Type B pancreatic cell (in vitro differentiated cells): ENCODE results near the gene NBEA. TPM values are rescaled to one million over a fixed set of nuclear protein-coding genes. Genes with fewer than 3 reads are reported as not detected.

Source experiments
- DNase-seq: peaks from one replicate; pipeline ENCODE4 v3.0.0; 2021; ENCODE audit warnings: mixed read lengths; ENCODE audit not compliant: unreplicated experiment; ENCODE audit errors: extremely low spot score
- H3K27ac Mint-ChIP-seq: 2 replicates; pipeline ENCODE4 v1.8.0; 2021; ENCODE audit warnings: mild to moderate bottlenecking, mixed read lengths
- H3K27me3 Mint-ChIP-seq: 2 replicates; pipeline ENCODE4 v1.8.0; 2021; ENCODE audit warnings: mixed read lengths
- H3K36me3 Mint-ChIP-seq: 2 replicates; pipeline ENCODE4 v1.8.0; 2021; ENCODE audit warnings: mixed read lengths
- H3K4me1 Mint-ChIP-seq: one replicate; pipeline ENCODE4 v1.8.0; 2021; ENCODE audit warnings: mixed read lengths; ENCODE audit not compliant: unreplicated experiment
- H3K4me3 Mint-ChIP-seq: 2 replicates; pipeline ENCODE4 v1.8.0; 2021; ENCODE audit warnings: mild to moderate bottlenecking, mixed read lengths
- H3K9me3 Mint-ChIP-seq: 2 replicates; pipeline ENCODE4 v1.8.0; 2021; ENCODE audit warnings: mixed read lengths
- total RNA-seq: library from RNA; stranded (reverse); gene quantifications from 2 replicates; pipeline ENCODE4 v1.2.1, GENCODE V29; 2021; ENCODE audit warnings: low replicate concordance
- TF ChIP-seq, protein P1 (sequence below): fragments of 200-600 bp; sonication (generic); conservative IDR thresholded peaks from 2 replicates; pipeline ENCODE4 v1.5.0; 2021; ENCODE audit warnings: antibody characterized with exemption, mild to moderate bottlenecking

The NBEA gene
- total RNA-seq, 1 donor from 2014 or later, result 20.8 TPM

DNA sequence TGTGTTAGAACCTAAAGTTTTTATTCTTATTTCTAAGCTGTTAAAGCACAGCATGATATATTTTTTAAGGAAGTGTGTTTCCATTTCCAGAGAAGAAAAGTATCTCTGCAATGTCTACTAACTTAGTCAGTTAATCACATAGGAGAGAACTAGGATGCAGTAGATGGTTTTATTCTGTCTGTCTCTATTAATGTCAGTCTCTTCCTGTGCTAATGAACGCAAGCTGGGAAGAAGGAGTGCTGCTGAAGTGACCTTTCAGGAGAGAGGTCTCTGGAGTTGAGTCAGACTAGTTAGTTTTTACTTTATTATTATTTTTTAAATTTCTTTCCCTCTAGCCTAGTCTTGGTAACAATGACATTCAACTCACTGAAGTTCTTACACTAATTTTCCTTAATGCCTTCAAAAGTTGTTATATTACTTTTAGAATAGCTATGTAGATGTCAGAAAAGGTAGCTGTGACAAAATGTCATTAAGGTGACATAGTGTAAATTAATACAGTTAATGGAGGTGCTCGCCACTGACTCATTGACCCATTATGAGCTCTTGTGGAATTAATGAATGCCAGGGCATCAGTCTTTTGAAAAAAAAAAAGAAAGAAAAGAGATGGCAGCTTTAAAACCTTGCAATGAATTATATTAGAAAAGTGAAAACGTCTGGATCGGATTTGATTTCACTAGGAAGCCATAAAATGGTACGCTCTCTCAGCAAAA lies 654.4 kb downstream of the NBEA start:
- Mint-ChIP-seq H3K4me3 (no peak overlapping the region), H3K27me3 (no peaks in the 10 kb centered on the region), H3K27ac (no peak overlapping the region), H3K36me3 (no peaks in the 10 kb centered on the region), H3K4me1 (peaks cover 28% of the 10 kb centered on the region), H3K9me3 (no peaks in the 10 kb centered on the region)
- TF ChIP-seq, protein P1, sequence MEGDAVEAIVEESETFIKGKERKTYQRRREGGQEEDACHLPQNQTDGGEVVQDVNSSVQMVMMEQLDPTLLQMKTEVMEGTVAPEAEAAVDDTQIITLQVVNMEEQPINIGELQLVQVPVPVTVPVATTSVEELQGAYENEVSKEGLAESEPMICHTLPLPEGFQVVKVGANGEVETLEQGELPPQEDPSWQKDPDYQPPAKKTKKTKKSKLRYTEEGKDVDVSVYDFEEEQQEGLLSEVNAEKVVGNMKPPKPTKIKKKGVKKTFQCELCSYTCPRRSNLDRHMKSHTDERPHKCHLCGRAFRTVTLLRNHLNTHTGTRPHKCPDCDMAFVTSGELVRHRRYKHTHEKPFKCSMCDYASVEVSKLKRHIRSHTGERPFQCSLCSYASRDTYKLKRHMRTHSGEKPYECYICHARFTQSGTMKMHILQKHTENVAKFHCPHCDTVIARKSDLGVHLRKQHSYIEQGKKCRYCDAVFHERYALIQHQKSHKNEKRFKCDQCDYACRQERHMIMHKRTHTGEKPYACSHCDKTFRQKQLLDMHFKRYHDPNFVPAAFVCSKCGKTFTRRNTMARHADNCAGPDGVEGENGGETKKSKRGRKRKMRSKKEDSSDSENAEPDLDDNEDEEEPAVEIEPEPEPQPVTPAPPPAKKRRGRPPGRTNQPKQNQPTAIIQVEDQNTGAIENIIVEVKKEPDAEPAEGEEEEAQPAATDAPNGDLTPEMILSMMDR, result no peak
- no peak for DNase-seq

DNA sequence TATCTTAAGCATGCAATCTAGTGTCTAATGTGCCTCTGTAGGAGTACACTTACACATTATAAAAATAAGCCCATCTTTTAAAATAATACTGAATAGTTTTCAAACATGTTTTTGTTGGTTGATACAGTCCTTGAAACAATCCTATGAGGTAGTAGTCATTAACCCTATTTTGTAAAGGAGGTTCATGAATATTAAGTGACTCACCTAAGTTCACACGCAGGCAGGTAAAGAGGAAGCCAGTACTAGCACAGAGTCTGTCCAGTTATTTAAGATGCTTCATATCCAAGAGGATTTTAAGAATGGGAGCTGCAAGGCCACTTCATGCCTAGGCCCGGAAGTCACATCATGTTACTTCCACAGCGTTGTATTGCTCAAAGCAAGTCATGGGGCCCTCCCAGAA lies 655.4 kb downstream of the NBEA start:
- Mint-ChIP-seq H3K27ac (no peak overlapping the region), H3K4me3 (no peak overlapping the region), H3K4me1 (peaks cover 32% of the 10 kb centered on the region), H3K9me3 (no peaks in the 10 kb centered on the region), H3K36me3 (peaks cover 4% of the 10 kb centered on the region), H3K27me3 (no peaks in the 10 kb centered on the region)
- TF ChIP-seq, protein P1, result no peak
- no peak for DNase-seq

DNA sequence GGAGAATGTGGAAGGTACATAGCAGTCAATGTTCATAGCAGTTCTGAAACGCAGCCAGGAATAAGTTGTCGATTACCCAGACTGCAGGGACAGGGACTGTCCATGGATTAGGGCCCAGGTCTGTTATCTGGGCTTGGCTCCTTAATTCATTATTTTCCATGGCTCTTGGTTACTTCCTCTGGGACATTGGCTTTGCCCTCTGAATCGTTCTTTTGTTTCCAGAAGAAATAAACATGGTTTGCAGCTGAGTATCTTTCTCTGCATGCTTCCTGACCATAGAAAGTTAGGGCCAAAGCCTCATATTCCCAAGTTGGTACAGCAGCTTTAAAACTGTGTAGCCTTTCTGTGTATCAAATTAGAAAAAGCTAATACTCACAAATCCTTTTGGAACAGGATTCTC lies 656.2 kb downstream of the NBEA start:
- Mint-ChIP-seq H3K36me3 (peaks cover 5% of the 10 kb centered on the region), H3K9me3 (no peaks in the 10 kb centered on the region), H3K27me3 (no peaks in the 10 kb centered on the region), H3K27ac (no peak overlapping the region), H3K4me3 (no peak overlapping the region), H3K4me1 (peaks cover 35% of the 10 kb centered on the region)
- DNase-seq, result no peak
- TF ChIP-seq, protein P1, result no peak

DNA sequence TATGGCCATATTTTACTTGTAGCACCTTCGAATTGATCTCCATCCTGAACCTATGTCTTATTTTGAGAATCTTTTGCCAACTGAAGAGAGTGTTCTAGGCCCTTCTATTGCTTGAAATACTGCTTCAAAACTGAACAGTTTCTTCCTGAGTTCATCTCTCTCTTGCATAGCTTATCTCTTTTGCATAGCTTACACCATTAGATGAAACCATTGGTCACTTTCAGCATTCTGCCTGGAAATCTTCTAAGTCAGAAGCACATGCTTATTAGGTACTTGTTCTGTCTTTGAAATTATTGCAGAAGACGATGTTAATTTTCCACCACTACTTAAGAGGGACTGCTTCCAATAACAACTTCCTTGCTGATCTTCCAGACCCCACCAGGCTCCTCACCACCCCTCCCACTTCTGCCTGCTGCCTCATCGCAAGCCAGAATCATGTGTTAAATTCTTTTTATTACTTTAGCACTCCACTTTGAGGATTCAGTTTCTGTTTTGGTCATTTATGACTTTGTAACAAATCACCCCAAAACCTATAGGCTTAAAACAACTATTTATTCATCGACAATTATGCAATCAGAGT lies 656.8 kb downstream of the NBEA start:
- H3K9me3 Mint-ChIP-seq, result no peaks in the 10 kb centered on the region
- H3K4me1 Mint-ChIP-seq, result peaks cover 35% of the 10 kb centered on the region
- peaks cover 5% of the 10 kb centered on the region for H3K36me3 Mint-ChIP-seq
- no peak overlapping the region for H3K4me3 Mint-ChIP-seq
- TF ChIP-seq, protein P1, result no peak
- no peaks in the 10 kb centered on the region for H3K27me3 Mint-ChIP-seq
- DNase-seq, result no peak
- H3K27ac Mint-ChIP-seq, result peak overlapping the region; percentile 4

DNA sequence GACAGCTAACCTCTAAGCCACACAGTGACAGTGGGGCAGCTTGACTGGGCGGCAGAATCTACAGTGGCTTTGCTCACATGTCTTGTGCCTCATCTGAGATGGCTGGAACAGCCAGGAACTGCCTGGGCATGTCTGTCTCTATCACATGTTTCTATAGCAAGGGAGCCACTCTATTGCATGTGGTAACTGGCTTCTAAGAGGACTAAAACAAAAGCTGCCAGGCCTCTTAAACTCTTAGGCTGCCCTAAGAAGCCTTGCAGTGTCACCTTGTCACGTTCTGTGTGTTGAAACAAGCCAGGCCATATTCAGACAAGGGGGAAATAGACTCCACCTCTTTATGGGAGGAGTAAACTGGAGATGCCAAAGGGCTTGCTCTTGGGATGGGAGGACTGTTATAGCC lies 657.3 kb downstream of the NBEA start:
- Mint-ChIP-seq H3K4me1 (peaks cover 35% of the 10 kb centered on the region), H3K36me3 (peaks cover 5% of the 10 kb centered on the region), H3K9me3 (no peaks in the 10 kb centered on the region), H3K4me3 (no peak overlapping the region), H3K27me3 (no peaks in the 10 kb centered on the region), H3K27ac (peak overlapping the region; percentile 4)
- no peak for DNase-seq
- TF ChIP-seq, protein P1, result no peak
